H1 (cell line): ENCODE results near the gene ABHD12.

Experiments
- EP300 ChIP-seq, 2 experiments: IDR thresholded peaks; 1 replicate in 1 of 2; 2 replicates in 1 of 2; pipeline ENCODE4 v1.6.1; 2011 to 2012; ENCODE audit warnings: low read depth in 2 of 2, low read length in 2 of 2, mild to moderate bottlenecking in 2 of 2, borderline replicate concordance in 1 of 2, inconsistent platforms in 1 of 2, moderate library complexity in 1 of 2
- EZH2 ChIP-seq: fragments of 200-600 bp; sonication (generic); IDR thresholded peaks from 2 replicates; pipeline ENCODE4 v1.7.1; 2012; ENCODE audit warnings: low read depth, mild to moderate bottlenecking, moderate library complexity, low read length, inconsistent platforms; ENCODE audit not compliant: severe bottlenecking
- GTF2F1 ChIP-seq: IDR thresholded peaks from 2 replicates; pipeline ENCODE4 v1.6.1; 2012; ENCODE audit warnings: low read depth, low read length, improper control_type of control experiment, borderline replicate concordance
- HDAC2 ChIP-seq, 2 experiments: fragments of 300-600 bp in 1 of 2; sonication (generic) in 1 of 2; IDR thresholded peaks; 2 replicates each; pipeline ENCODE4 v1.6.1; 2011 to 2012; ENCODE audit warnings: low read depth in 2 of 2, low read length in 2 of 2, mild to moderate bottlenecking in 2 of 2, moderate library complexity in 2 of 2, borderline replicate concordance in 1 of 2, inconsistent platforms in 1 of 2
- NRF1 ChIP-seq: IDR thresholded peaks from 2 replicates; pipeline ENCODE4 v1.6.1; 2011; ENCODE audit warnings: mild to moderate bottlenecking, low read depth, low read length, improper control_type of control experiment
- POLR2A ChIP-seq, 2 experiments: IDR thresholded peaks; 1 replicate in 1 of 2; 2 replicates in 1 of 2; pipeline ENCODE4 v1.6.1; 2011; ENCODE audit warnings: low read depth in 2 of 2, low read length in 2 of 2, mild to moderate bottlenecking in 2 of 2; ENCODE audit errors: control extremely low read depth in 1 of 2
- RAD21 ChIP-seq, 2 experiments: IDR thresholded peaks in 1 of 2; conservative IDR thresholded peaks in 1 of 2; 2 replicates each; pipeline ENCODE4 v1.6.1; 2011; ENCODE audit warnings: low read depth in 2 of 2, low read length in 2 of 2, improper control_type of control experiment in 1 of 2, inconsistent platforms in 1 of 2, mild to moderate bottlenecking in 1 of 2, moderate library complexity in 1 of 2
- SIN3A ChIP-seq, 2 experiments: IDR thresholded peaks in 1 of 2; conservative IDR thresholded peaks in 1 of 2; 2 replicates each; pipeline ENCODE4 v1.6.1; 2011 to 2012; ENCODE audit warnings: low read length in 2 of 2, improper control_type of control experiment in 1 of 2, low read depth in 1 of 2, mild to moderate bottlenecking in 1 of 2
- SP1 ChIP-seq: IDR thresholded peaks from 2 replicates; pipeline ENCODE4 v1.6.1; 2011; ENCODE audit warnings: low read depth, low read length

- TF ChIP-seq POLR2A (IDR thresholded peaks at IDR 0.05; ENCODE audit: control extremely low read depth in 1 of 2, low read depth in 2 of 2, low read length in 2 of 2) (no peak), NRF1 (no peak), EZH2 (no peak), HDAC2 (IDR thresholded peaks at IDR 0.05; ENCODE audit: borderline replicate concordance in 1 of 2, low read depth in 2 of 2, low read length in 2 of 2) (no peak), EP300 (IDR thresholded peaks at IDR 0.05; ENCODE audit: borderline replicate concordance in 1 of 2, low read depth in 2 of 2, low read length in 2 of 2) (no peak), GTF2F1 (no peak), SP1 (no peak), RAD21 (IDR thresholded peaks at IDR 0.05 in 1 of 2, conservative IDR thresholded peaks at IDR 0.05 in 1 of 2; ENCODE audit: low read depth in 2 of 2, low read length in 2 of 2) (no peak), SIN3A (conservative IDR thresholded peaks at IDR 0.05 in 1 of 2, IDR thresholded peaks at IDR 0.05 in 1 of 2; ENCODE audit: low read depth in 1 of 2, low read length in 2 of 2) (no peak)
These were observed 35.5 kb downstream of the ABHD12 start for GRCh38 chr20:25355011-25355595.
